Limb (tissue), 2 donors: ENCODE data around the gene EFEMP2.

Experiments used
- DNase-seq, 2 donors: peaks; one replicate each; pipeline ENCODE4 v3.0.0-alpha.2; 2016; ENCODE audit errors: extremely low spot score in 2 of 2

Gene EFEMP2

DNA sequence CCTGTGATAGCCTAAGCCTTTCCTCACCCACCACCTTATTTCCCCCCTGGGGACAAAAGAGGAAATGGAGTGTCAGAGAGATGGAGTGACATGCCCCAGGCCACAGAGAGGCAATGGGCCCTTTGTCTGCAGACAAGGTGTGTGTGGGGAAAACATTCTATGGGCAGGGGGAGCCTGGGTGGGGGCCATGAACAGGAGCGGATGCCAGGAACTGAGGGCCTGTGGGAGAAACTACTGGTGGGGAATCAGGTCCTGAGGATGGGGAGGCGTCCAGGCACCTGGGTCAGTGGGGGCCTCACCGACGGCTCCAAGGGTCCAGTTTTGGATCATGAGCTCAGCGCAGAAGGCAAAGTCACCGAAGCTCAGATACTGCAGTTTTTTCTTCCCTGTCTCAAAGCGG, 12.6 kb upstream of the EFEMP2 start:
- no peak for DNase-seq

DNA sequence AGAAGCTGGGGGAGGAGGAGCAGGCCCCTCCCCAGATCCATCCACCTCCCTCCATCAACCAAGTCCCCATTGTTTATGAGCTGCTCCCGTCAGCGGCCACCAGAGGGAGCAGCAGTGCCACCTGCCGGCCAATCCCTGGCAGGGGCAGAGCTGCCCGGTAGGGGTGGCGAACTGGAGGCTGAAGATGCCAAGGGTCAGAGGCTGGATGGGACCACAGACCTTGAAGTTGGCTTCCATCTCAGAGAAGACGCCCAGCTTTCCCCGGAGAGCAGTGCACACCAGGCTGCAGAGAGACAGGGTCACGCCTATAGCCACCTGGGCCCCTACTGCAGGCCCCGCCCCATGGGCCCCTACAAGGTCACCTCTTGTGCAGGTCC, 12.1 kb upstream of the EFEMP2 start:
- peak; percentile 66 to 83 for DNase-seq

DNA sequence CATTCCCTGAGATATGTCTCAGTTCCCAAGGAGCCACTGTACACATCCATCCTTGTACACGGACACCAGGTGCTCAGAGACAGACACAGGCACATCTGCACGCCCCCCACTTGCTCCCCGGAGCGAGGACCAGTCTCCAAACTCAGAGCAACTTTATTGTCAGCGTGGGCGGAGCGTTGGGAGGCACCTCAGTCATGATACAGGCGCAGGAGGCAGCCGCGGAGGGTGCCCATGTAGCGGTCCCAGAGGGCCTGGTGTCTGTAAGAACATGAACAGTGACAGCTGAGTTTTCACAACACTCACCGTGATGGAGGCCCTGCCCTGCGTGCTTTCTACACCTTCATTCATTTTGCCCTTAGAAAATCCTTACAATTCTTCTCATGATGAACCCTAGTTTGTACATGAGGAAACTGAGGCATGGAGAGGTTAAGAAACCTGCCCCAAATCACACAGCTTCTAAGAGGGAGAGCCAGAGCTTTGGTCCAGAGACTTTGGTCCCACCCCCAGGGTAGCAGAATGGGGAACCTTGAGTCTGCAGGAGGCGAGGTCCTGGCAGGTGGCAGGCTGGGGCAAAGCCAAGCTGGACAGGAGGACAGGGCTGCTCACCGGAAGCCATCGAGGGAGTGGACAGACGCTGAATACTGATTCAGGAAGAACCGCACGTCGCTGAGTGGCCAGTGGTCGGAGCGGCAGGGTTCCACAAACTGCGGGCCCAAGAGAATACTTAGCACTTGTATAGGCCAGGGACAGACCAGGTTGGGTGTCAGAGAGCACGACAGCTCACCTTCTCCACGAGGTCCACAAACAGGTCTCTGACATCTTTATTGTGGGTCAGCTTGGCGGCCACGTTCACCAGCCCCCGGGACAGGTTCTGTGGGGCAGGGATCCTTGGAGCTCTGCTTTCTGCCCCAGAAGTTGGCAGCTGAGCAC, 11.5 kb upstream of the EFEMP2 start:
- DNase-seq, result no peak

DNA sequence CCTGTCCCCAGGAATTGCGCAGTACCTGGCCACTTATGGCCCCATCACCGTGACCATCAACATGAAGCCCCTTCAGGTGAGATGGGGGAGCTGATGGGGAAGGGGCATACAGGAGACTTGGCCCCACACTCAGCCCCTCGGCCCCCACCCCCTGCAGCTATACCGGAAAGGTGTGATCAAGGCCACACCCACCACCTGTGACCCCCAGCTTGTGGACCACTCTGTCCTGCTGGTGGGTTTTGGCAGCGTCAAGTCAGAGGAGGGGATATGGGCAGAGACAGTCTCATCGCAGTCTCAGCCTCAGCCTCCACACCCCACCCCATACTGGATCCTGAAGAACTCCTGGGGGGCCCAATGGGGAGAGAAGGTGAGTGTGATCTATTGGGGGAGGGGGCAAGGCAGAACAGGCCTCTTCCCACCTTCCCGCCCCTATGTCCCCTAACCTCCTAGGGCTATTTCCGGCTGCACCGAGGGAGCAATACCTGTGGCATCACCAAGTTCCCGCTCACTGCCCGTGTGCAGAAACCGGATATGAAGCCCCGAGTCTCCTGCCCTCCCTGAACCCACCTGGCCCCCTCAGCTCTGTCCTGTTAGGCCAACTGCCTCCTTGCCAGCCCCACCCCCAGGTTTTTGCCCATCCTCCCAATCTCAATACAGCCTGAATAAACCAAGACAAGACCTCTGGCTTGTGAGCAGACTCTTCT, 10.6 kb upstream of the EFEMP2 start:
- DNase-seq, result no peak

DNA sequence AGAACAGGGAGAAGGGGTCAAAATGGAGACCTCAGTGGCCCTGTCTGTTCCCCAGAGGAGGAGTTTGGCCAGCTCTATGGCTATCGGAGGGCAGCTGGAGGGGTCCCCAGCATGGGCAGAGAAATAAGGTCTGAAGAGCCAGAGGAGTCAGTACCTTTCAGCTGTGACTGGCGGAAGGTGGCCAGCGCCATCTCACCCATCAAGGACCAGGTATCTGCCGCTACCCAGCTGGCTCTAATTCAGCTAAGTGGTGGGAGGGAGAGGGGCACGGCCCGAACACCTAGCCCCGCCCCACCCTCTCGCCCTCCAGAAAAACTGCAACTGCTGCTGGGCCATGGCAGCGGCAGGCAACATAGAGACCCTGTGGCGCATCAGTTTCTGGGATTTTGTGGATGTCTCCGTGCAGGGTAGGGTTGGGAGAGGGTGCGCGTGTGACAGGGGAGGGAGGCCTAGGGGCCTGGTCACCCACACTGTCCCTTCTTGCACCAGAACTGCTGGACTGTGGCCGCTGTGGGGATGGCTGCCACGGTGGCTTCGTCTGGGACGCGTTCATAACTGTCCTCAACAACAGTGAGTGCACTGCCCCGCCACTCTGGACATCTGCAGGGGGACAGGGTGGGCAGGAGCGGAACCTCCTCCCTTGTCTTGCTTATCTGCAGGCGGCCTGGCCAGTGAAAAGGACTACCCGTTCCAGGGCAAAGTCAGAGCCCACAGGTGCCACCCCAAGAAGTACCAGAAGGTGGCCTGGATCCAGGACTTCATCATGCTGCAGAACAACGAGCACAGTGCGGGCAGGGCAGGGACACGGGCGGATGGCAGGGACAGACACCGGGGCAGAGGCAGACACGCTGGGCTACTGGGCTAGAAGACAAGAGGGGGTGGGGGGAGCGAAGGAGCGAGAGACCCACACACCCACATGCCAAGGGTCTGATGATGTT, 9.8 kb upstream of the EFEMP2 start:
- no peak for DNase-seq

DNA sequence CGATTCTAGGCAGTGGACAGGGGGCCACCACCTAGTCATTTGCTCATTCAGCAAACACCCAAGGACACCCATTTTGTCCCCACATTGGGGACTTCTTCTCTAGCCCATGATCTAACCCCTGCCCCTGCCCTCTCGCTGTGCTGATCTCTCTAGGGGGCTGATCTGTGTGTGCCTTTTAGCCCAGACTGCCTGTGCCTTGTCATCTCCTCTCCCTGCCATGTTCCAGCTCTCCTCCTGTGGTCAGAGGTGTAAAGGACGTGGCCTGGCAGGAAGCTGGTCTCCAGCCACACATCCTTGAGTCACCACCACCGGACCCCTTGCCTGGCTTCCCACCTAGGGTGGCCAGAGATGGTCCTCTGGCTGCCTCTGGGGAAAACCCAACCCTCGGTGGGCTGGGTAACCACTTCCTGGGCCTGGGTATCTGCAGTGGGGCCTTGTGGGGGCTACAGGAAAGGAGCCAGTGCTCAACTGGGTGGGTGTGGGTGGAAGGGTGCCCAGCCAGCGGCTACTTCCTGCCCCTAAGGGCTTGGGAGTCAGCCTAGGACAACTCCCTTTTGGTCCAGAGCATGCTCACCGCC, 8.3 kb upstream of the EFEMP2 start:
- no peak for DNase-seq

DNA sequence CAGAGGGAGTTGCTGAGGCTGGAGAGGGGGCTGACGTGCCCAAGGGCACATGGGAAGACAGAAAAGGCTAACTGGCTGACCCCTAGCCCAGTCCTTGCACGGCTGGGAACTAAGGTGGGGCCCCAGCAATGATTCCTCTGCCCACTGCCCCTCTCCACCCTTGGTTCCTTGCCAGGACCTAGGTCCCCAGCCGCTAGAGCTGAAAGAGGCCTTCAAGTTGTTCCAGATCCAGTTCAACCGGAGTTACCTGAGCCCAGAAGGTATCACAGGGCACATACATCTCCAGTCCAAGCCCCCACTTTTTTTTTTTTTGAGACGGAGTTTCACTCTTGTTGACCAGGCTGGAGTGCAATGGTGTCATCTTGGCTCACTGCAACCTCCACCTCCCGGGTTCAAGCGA, 7.4 kb upstream of the EFEMP2 start:
- no peak for DNase-seq

DNA sequence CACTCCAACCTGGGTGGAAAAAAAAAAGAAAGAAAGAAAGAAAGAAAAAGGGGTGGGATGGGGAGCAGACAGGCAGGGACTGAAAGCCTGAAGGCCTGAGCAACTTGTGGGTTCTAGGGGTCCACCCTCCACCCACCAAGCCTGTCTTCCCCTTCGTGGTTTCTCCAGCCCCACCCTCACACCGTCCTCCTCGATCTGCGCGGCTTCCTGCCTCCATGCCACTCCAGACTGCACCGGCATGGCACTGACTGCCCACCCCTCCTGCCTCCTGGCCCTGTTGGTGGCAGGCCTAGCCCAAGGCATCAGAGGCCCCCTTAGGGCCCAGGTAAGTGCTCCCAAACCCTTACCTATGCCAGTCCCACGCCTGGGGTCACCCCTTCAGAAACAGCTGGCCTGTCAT, 7.0 kb upstream of the EFEMP2 start, which contains the start of gene CTSW:
TSS of gene CTSW (plus strand) at position 221 of the 400 bp plus-strand sequence. CDS start at position 239, 18 bp downstream.
- DNase-seq, result no peak

DNA sequence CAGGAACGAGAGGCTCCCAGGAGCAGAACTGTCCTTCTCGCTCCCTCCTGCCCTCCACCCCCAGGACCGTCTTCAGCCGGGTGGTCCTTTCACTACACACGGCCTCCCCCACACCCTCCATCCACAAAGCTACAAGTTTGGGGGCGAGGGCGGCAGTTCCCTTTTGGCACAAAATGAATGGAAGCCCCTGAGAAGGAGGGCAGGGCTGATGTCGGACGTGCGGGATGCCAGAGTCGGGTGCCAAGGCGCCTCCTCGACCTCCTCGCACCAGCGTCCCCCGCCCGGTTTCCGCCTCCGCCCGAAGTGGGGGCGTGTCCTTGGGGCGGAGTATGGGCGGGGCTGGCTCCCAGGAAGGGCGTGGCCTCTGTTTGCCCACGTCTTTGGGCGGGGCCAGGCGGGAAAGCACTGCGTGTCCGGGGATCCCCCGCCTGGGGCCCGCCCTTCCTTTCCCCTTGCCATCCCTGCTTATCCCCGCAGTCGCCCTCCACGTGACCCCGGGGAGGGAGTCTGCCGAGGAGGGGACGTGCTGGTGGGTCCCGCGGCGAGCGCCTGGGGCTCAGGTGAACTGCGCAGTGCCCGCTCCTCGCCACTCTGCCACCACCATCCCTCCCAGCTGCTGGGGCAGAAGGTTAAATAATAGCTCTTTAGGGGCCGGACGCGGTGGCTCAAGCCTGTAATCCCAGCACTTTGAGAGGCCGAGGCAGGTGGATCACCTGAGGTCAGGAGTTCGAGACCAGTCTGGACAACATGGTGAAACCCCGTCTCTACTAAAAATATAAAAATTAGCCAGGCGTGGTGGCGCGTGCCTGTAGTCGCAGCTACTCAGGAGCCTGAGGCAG, 937 bp upstream of the EFEMP2 start:
- DNase-seq, result peak; percentile 89 to 96

DNA sequence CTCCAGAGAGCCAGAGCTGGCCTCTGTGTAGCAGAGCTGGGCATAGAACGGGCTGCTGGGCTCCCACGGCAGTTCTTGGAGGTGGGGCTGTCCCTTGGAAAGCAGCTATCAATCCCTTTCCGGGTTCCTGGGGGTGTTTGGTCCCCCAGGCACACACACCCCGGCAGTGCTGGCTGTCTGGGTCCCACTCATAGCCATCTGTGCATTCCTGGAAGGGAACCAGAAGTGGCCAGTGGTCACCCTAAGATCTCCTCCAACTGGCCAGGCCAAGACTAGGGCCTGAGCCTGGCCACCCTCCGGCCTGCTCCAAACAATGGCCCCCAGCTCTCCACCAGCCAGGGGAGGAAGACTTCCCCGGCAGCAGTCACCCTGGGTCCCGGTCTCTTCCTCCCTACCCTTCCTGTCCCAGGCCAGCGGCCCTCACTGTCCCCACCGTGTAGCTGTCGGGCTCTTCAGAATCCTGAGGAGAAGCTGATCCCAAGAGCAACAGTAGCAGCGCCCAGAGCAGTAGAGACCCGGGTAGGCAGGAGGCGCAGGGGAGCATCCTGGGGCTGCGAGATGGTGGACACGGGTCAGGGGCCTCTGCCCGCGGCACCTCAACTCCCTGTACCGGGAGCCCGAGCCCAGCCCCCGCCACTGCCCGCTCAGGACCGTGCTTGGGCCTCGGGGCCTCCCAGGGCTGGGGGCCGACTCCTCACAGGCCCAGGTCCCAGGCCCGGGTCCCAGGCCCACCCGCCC, 620 bp downstream of the EFEMP2 start:
- no peak for DNase-seq

DNA sequence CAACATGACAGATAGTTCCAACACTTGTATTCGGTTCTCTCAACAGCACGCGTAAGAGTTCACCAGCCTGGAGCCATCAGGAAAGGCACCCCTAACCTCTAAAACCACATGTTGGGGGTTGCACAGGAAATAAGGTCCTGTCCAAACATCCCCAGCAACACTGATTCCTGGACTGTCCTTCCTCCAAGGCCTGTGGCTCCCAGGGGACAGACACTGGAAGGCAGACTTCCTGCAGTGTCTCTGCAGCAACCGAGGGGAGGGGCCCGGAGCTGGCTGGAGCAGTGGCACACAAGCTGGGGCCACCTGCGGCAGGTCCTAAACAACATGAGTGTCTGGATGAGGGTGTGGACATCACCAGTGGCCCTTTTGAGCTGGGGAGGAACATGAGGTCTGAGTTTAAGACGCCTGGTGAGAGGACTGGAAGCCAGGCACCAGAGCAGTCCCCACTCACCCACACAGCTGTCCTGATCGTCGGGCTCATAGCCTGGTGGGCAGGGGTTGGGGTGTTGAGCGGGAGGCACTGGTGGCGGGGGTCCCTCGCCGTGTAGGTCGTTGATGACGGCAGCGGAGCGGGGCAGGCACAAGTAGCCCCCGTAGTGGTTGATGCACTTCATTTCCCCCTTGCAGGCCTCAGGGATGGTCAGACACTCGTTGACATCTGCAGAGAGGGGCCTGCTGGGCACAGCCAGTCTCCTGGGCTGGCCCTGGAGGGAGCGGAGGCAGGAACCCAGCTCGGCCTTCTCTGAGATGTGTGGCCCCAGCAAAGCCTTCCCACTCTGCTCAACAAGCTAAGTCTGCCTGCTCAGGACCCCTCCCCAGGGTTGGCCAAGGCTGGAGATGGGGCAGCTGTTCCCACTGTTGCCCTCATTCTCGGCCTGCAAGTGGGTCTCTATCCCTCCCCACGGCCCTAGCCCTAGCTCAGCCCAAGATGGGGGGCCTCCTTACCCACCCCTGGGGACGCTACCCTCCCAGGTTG, 1.6 kb downstream of the EFEMP2 start:
- no peak for DNase-seq

DNA sequence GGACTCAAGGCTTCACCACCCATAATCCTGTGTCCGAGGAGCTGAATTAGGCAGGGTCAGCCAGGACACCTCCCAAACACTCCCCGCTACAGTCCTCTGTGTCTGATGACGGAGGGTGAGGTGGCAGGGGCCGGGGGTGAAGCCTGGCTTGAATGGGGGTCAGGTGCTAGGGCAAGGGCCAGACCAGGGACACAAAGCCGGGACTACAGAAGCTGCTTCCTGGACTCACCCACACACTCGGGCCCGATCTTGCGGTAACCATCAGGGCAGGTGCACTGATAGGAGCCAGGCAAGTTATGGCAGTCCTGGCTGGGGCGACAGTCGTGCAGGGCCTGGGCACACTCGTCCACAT, 2.3 kb downstream of the EFEMP2 start:
- DNase-seq, result no peak

DNA sequence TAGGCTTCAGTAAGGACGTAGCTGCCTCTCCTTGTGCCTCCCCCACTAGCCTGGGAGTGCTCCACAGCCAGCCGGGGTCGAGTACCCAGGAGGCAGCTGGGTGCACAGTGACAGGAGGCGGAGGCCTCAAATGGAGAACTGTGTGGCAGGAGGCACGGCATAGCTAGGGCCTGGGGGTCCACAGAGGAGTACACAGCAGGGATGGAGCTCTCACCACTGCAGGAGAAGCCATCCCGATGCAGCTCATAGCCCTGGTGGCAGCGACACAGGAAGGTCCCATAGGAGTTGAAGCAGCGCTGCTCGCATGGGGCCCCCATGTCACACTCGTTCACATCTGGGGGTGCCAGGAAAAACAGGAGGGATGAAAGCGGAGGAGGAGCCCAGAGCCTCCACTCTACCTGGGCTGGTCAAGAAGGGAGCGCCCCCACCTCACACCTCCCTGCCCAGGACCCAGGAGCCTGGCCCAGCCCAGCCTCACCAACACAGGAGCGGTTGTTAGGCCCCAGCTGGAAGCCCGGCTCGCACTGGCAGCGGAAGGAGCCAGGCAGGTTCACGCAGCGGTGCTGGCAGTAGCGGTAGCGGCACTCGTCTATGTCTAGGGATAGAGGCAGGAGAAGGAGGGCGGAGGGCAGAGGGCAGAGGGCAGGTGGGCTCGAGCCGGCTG, 2.8 kb downstream of the EFEMP2 start:
- no peak for DNase-seq

DNA sequence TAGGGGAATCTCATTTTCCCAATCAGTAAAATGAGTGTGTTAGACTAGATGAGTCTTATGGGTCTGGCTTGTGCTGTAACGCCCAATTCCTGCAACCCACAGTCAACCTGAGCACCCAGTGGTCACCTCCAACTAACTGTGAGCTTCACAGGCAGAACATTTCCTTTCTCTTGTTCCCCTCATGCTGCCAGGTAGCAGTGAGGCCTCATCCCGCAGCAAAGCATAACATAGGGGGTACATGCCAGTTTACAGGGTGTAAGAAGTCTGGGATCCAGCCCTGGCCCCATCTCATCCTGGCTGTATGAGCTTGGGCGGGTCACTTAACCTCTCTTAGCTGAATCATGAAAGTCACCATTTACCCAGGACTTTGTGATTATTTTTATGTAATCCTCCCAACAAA, 3.7 kb downstream of the EFEMP2 start:
- DNase-seq, result no peak

DNA sequence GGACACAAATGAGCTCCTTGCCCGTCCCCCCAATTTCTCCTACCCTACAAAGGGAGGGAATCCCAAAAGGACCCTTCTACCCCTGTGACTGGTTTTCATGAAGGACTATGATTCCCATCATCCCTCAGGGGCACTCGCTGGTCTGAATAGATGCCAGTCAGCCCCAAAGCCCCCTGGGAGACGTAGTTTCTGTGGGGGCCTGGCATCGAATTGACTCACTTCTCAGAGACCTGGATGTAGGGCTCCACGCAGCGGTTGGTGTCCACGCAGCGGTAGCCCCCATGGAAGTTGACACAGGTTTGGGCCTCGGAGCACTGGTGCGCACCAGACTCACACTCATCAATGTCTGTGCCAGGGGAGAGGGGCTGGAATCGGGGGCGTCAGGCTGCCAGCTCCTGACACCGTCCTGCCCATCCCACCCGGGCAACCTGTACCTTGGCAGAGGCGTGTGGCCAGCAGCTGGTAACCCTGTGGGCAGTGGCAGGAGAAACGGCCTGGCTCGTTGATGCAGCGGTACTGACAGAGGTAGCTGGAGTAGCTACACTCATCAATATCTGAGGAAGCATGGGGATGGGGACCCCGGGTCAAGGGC, 4.4 kb downstream of the EFEMP2 start:
- peak in 1 of 2 donors; percentile 51 for DNase-seq

DNA sequence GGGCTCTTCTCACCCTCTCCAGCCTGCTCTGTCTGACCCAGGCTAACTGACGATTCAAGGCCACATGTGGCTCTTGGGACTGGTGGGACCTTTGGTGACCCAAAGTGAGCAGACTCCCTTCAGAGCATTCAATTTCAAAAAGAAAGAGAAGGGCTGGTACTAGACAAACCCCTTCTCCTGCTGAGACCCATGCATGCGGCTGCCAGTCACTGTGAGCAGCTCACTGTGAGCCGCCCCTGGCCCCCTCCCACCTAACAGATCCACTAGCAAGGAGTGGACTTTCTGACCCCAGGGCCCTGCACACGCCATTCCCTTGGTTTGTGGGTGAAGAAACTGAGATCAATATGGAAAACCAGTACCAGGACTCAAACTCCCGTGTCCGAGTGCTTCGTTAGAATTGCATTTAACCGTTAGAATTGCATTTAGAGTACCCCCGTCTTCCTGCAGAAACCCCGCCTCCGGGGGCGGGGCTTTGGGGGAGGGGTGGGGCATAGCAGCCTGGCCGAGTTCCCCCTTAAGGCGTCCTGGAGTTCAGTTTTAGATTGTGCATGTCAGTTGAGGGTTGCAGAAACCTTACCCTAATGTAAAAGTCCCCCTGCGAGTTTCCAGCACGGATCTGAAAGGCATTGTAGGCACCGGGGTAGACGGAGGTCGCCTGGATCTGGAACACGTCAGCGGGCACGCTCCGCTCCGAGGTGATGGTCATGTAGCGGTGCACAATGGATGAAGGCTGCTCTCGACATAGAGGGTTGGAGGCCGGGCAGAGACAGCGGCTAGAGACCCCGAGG, 5.1 kb downstream of the EFEMP2 start:
- DNase-seq, result peak in 1 of 2 donors; percentile 60
